Measurements from ENCODE around the gene EPX.

- no peak for TF ChIP-seq PATZ1 (CRISPR knock-in tag; IDR thresholded peaks at IDR 0.05; ENCODE audit: borderline replicate concordance)
- TF ChIP-seq ZFP30 (CRISPR knock-in tag; IDR thresholded peaks at IDR 0.05), result no peak
- TF ChIP-seq ZNF565 (CRISPR knock-in tag; conservative IDR thresholded peaks at IDR 0.05; ENCODE audit: low read depth), result no peak
- TF ChIP-seq ISL1 (CRISPR knock-in tag; IDR thresholded peaks at IDR 0.05), result no peak
- no peak for TF ChIP-seq ESRRG (CRISPR knock-in tag; IDR thresholded peaks at IDR 0.05)
Observed at GRCh38 chr17:58238147-58238634, 45.7 kb downstream of the EPX start, which contains the start of gene LPO.

Measured in SK-N-SH treated with all-trans-retinoic acid at 6 μM for 48 hours (cell line).